NCI-H1417 (cell line): Measurements from ENCODE around the gene SENP5.
"Not testable (repeated sequence)": the region's sequence is repeated elsewhere in the genome, so short reads cannot be mapped to it uniquely, and the experiment has no call there.

ENCODE experiments used
- DNase-seq, 3 experiments: peaks; one replicate each; lab custom pipeline; 2025; lab: John Stamatoyannopoulos, UW

The SENP5 gene, protein sequence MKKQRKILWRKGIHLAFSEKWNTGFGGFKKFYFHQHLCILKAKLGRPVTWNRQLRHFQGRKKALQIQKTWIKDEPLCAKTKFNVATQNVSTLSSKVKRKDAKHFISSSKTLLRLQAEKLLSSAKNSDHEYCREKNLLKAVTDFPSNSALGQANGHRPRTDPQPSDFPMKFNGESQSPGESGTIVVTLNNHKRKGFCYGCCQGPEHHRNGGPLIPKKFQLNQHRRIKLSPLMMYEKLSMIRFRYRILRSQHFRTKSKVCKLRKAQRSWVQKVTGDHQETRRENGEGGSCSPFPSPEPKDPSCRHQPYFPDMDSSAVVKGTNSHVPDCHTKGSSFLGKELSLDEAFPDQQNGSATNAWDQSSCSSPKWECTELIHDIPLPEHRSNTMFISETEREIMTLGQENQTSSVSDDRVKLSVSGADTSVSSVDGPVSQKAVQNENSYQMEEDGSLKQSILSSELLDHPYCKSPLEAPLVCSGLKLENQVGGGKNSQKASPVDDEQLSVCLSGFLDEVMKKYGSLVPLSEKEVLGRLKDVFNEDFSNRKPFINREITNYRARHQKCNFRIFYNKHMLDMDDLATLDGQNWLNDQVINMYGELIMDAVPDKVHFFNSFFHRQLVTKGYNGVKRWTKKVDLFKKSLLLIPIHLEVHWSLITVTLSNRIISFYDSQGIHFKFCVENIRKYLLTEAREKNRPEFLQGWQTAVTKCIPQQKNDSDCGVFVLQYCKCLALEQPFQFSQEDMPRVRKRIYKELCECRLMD

DNA sequence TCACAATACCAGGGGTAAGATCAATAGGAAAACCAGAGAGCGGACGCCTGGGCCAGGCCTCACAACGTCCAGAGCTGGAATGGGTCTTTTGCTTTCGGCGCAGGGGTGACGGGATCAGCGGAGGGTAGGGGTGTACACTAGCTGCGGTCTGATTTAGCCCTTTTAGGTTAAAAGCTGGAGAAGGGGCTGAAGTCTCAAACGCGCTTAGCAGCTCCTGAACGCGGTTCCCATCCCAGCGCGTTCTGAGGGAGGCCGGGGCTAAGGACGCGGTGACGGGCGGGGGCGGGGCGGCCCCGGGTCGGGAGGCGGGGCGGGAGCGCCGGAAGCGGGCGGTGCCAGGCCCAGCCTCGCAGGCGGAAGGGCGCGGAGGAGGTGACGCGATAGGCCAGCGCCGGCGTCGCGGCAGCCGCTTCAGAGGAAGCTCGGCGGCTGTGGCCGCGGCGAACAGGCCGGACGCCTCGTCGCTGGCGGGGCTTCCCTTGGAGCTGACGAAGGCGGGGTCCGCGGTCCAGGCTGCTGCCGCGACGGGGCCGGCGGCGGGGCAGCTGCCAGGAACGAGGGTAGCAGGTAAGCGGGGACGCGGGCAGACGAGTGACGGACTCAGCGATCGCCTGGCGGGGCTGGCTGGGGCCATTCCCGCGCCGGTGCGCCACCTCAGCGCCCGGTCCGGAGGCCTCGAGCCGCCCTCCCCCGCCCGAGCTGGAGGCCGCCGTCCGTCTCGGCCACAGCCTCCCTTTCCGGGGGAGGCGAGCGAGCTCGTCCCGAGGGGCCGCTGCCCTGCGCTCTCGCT, at the start of gene SENP5:
TSS of gene SENP5 (plus strand) at position 414 of the 790 bp plus-strand sequence. CDS start 17,262 bp downstream, outside the sequence.
- DNase-seq, result peak; percentile 92 to 95 (median 94)

DNA sequence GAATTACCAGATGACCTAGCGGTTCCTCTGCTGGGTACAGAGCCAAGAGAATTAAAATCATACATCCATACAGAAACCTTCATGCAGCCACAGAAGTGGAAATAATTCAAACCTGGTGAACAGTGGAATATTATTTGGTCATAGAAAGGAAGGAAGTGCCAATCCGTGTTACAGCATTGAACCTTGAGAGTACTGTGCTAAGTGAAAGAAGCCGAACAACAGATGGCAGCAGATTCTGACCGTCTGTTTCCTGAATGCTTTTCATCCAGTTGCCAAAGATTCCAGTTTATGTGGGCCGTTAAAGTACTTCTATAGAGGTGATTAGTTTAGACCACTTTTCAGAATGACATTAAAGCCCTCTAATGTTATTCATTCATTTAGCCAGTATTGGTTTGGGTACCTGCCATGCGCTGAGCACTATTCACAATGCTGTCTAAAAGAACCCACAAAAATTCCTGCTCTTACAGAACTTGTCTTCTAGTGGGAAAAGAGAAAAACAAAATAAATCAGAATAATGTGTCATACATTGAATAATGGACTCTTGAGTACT, 45.8 kb upstream of the SENP5 start:
- DNase-seq, result no peak

DNA sequence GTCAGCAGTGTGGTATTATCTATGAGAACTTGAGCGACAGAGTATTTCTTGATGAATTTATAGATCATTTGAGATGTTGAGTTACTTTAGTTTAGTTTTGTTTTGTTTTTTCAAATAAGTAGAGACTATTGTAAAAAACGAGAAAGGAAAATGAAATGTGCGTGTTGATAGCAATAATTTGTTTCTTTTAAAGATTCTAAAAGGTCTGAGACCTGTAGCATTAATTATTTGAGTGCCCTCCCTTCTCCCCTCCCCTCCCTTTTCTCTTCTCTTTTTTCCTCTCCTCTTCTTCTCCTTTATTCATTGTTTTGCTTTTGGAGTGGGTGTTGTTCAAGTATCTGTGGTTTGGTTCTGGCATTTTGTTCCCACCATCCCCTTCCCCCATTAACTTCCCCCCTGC, 38.1 kb upstream of the SENP5 start:
- not testable (repeated sequence) for DNase-seq

DNA sequence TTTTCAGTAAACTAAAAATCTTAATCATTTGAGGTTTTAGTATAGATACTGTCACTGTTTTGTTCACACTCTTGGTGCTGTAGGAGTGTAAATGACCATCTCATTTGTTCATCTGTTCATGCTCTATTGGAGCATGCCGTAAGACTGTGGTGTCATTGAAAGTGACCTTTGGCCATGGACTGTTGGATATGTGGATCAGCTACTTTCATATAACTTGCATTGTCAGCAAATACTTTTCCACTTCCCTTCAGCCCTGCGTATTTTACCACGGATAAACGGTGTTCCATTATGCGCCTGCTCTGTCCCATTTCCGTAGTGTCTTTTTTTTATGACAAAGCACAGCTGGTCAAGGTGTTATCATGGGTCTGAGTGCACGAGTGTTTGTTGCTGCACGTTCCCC, 32.6 kb upstream of the SENP5 start:
- no peak for DNase-seq

DNA sequence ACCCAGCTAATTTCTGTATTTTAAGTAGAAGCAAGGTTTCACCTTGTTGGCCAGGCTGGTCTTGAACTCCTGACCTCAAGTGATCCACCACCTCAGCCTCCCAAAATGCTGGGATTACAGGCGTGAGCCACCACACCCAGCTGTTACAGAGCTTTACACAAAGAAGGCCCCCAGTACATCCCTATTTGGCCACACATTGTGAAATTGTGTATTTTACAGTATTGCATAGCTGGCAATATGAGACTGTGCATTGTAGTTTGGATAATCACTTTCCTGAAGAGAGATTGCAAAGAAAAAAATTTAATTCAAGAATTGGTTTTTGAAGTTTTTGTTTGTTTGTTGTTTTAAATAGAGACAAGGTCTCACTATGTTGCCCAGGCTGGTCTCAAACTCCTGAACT, 31.1 kb upstream of the SENP5 start:
- DNase-seq, result not testable (repeated sequence)

DNA sequence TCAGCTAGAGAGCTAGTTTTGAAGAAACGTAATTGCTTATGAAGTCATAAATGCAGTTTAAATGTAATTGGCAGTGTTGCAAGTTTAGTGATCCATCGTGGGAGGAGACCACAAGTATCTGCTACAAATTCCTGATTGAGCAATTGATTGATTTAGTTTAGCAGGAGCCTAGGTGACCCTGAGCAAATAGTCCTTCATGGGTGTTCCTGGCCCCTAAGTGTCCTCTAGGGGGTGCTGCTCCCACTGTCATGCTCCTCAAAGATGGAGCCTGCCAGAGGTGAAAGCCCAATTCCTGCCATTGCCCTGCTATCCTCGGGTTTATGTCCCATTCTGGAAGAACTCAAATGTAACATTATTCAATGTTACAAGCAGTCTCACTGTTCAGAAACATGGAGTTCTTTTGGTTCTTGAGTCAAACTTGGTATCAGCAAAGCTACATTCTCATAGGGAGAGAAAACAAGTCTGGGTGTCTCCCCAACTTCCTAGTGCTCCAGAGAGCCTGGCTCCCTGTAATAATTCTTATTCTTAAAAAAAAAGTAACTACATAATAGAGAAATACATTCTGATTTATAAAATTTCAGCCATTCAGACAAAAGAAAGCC, 29.8 kb upstream of the SENP5 start:
- peak; percentile 13 to 69 (median 54) for DNase-seq

DNA sequence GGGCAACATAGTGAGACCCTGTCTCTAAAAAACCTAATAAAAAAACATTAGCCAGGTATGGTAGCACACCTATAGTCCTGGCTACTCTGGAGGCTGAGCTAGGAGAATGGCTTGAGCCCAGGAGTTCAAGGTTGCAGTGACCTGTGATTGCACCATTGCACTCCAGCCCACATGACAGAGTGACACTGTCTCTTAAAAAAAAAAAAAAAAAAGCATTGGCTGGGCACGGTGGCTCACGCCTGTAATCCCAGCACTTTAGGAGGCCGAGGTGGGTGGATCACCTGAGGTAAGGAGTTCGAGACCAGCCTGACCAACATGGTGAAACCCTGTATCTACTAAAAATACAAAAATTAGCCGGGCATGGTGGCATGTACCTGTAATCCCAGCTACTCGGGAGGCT, 28.4 kb upstream of the SENP5 start:
- not testable (repeated sequence) for DNase-seq

DNA sequence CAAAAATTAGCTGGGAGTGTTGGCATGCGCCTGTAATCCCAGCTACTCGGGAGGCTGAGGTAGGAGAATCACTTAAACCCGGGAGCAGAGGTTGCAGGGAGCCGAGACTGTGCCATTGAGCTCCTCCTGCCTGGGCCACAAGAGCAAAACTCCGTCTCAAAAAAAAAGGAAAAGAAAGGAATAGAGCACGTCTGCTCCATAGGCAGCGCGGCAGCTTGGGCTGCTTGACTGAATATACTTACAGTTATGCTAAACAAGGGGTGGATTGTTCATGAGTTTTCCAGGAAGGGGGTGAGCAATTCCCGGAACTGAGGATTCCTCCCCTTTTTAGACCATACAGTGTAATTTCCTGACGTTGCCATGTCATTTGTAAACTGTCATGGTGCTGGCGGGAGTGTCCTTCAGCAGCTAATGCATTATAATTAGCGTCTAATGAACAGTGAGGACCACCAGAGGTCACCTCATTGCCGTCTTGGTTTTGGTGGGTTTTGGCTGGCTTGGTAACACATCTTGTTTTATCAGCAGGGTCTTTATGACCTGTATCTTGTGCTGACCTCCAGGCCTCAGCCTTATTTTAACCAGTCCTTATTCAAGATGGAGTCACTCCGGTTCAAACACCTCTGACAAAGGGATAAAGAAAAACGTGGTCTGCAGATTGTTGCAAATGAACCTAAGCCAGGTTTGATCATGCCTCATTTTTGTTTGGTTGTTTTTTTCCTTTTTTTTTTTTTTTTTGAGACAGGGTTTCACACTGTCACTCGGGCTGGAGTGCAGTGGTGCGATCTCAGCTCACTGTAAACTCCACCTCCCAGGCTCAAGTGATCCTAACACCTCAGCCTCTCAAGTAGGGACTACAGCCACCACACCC, 24.9 kb upstream of the SENP5 start:
- DNase-seq, result no peak

DNA sequence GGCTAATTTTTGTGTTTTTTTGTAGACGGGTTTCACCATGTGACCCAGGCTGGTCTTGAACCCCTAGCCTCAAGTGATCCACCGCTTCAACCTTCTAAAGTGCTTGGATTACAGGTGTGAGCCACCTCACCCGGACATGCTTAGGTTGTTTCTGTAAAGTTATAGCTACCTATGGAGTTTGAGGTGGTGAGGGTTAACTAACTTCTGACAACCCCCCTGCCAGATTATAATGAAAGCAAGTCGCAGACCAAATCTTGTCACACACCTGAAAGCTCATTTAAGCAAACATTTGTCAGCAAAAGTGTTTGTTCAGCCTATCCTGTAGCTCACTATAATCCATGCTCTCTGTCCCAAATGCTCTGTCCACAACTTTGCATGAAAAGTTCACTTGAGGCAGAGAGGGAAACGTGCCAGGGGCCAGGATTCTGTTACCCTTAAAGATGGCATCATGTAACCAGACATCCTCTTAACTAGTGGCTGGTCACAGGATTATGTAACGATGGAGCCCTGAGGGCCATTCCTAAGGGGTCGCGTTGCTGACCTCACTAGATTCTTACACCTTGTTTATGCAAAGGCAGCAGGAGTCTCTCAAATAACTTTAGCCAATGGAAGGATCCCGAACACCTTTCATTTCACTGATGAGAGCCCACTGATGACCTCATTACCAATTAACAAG, 24.1 kb upstream of the SENP5 start:
- no peak for DNase-seq

DNA sequence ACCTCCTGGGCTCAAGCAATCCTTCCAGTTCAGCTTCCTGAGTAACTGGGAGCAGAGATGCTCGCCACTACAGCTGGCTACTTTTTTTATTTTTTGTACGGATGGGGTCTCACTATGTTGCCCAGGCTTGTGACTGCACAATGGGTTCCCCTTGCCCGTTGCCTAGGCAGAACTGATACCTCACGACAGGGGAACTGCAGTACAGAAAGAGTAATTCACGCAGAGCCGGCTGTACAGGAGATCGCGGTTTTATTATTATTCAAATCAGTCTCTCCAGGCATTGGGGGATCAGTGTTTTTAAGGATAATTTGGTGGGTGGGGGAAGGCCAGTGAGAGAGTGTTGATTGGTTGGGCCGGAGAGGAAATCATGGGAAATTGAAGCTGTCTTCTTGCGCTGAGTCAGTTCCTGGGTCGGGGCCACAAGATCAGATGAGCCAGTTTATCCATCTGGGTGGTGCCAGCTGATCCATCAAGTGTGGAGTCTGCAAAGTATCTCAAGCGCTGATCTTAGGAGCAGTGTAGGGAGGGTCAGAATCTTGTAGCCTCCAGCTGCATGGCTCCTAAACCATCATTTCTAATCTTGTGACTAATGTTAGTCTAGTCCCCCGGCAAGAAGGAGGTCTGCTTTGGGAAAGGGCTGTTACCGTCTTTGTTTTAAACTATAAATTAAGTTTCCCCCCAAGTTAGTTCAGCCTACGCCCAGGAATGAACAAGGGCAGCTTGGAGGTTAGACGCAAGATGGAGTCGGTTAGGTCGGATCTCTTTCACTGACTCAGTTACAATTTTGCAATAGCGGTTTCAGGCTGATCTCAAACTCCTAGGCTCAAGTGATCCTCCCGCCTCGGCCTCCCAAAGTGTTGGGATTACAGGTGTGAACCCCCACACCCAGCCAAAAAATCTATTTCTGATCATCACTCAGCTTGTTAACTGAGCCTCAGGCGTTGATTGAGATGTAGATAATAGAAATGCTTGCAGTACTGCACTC, 23.2 kb upstream of the SENP5 start:
- not testable (repeated sequence) for DNase-seq

DNA sequence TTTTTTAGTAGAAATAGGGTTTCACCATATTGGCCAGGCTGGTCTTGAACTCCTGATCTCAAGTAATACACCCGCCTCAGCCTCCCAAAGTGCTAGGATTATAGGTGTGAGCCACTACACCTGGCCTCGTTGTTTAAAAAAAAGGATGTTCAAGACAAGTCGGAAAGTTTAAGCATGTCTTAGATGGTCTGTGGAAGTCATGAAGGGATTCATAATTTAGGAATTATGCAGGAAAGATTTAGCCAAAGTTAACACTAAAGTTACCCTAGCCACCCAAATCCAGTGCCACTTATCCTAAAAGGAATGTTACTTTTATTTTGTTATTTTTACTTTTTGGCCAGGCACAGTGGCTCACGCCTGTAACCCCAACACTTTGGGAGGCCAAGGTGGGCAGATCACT, 19.3 kb upstream of the SENP5 start:
- DNase-seq, result not testable (repeated sequence)

DNA sequence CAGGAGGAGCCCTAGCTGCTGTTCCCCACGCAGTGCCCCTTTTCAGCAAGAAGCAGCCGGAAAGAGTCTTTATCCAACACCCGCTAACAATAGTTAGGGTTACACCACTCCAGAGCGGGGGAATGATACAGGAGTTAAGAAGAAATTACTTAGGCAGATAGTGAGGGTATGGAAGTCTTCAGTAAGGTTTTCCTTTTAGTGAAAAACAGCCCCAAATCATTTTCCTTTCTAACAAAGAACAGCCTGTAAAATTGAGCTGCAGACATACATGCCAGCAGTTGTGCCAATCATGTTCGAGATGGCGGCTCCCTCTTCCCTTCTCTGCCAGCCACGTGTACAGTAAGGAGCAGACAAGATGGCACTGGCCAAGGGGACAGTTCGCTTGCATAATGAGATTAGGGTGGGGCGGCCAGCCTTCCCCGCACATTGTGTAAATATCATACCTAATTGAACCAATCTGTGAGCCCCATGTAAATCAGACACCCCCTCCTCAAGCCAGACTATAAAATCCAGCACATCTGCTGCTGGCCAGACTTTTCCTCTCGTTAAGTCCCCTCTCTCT, 18.5 kb upstream of the SENP5 start:
- DNase-seq, result peak in 1 of 3 experiments; percentile 16

DNA sequence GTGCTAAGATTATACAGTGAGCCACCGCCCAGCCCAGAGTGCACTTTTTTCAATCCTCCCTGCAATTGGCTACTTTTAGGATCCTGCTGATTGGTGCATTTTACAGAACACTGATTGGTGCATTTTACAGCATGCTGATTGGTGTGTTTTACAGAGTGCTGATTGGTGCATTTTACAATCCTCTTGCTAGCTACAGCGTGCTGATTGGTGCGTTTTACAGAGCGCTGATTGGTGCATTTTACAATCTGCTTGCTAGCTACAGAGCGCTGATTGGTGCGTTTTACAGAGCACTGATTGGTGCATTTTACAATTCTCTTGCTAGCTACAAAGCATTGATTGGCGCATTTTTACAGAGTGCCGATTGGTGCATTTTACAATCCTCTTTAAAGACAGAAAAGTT, 4.7 kb upstream of the SENP5 start:
- DNase-seq, result not testable (repeated sequence)

DNA sequence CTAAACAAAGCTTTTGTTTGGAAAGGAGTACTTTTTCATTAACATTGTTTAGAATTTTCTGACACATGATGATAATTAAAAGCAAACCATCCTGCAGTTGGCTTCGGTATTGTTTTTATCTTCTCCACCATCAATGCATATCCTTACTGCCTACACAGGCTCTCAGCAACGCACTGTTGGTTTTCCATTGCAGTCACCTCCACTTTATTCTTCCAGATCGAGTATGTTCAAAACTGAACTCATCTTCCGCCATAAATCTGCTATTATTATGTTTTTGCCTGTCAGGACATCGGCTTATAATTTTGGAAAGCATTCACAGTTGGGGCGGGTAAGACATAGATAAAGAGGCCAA, 589 bp upstream of the SENP5 start:
- DNase-seq, result no peak

DNA sequence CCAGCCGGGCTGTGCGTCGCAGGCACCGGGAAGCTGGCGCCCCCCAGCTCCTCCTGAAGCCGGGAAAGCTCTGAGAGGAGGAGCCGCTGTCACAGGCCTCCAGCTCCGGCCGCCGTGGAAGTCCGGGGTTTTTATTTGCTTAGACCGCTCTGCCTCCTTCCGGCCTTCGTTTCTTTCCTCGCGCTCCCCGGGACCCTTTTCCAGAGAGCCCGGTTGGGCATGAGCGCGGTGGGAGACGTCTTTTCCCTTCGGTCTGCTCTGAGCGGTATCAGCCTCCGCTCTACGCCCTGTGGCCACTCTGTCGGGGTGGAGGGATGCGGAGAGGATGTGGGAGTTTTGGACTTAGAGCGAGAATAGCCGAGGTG, 559 bp downstream of the SENP5 start:
- peak in 2 of 3 experiments; percentile 70 to 72 for DNase-seq

DNA sequence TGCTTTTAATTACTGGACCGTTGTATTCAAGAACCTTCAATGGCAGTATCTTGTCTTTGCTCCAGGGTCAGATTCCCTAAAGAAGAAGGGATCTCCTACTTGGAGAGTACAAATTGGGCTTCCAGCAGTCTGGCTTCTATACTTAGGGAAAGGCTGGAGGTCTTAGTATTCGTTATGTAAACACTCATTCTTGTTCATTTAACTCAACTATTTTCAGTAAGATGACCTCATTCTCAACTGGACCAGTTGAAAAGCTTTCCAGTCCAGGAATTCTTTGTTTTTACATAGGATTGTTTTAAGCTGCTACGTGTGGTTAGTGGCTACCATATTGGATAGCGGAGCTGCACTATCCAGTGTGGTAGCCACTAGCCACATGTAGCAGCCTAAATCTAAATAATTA, 4.6 kb downstream of the SENP5 start:
- DNase-seq, result no peak

DNA sequence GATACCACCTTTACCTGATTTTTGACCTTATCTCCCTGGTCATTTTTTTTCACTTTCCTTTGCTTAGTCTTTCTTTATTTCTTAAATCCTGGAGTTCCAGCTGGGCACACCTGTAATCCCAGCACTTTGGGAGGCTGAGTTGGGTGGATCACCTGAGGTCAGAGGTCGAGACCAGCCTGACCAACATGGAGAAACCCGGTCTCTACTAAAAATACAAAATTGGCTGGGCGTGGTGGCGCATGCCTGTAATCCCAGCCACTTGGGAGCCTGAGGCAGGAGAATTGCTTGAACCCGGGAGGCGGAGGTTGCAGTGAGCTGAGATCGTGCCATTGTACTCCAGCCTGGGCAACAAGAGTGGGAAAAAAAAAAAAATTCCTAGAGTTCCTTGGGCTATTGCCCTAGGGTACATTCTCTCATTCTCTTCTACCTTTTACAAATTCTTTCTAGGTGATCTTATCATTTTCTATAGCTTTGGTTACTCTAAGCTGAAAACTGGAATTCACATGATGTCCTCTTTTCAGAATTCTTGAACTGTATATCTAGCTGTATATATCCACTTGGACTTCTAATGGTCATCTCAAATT, 6.9 kb downstream of the SENP5 start:
- DNase-seq, result not testable (repeated sequence)

DNA sequence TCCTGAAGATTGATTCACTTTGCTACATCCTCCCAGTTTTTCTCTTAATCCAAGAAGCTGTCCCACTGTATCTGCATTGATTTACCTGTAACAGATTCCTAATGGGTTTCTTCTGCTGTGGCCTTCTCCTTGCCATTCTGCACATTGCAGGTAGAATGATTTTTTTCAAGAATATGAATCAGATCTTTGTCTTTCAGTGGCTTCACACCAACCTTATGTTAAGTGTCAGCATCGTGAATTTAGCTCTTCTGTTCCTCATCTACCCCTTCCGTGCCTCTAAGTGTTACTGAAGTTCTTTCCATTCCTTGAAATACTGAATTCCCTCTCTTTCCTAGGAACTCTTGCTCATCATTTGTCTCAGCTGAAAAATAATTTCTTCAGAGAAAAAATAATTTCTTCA, 7.5 kb downstream of the SENP5 start:
- no peak for DNase-seq
